MM.1S (cell line): Measurements from ENCODE around the gene RFTN1.

Experiments used
- DNase-seq: peaks from one replicate; pipeline ENCODE4 v3.0.0-alpha.2; 2015
- H2AFZ ChIP-seq: fragments of 300-600 bp; sonication (generic); 2 replicates; pipeline ENCODE4 v1.6.0; 2016; ENCODE audit warnings: antibody characterized with exemption, low read length
- H3F3A ChIP-seq: fragments of 300-600 bp; sonication (generic); 2 replicates; pipeline ENCODE4 v1.6.1; 2016; ENCODE audit warnings: mild to moderate bottlenecking, antibody characterized with exemption, low read length, moderate library complexity, mixed read lengths; ENCODE audit not compliant: insufficient read depth
- H3K27ac ChIP-seq: fragments of 300-600 bp; sonication (generic); 2 replicates; pipeline ENCODE4 v1.5.1; 2016; ENCODE audit warnings: mild to moderate bottlenecking, low read length
- H3K27me3 ChIP-seq: fragments of 300-600 bp; sonication (generic); replicated peaks from 2 replicates; pipeline ENCODE4 v1.6.0; 2016; ENCODE audit warnings: low read length; ENCODE audit not compliant: insufficient read depth
- H3K36me3 ChIP-seq: fragments of 300-600 bp; sonication (generic); replicated peaks from 2 replicates; pipeline ENCODE4 v1.6.1; 2016; ENCODE audit warnings: mild to moderate bottlenecking, low read length, mixed read lengths; ENCODE audit not compliant: insufficient read depth
- H3K4me1 ChIP-seq: fragments of 300-600 bp; sonication (generic); 2 replicates; pipeline ENCODE4 v1.6.1; 2016; ENCODE audit warnings: low read length, mixed read lengths
- H3K4me2 ChIP-seq: fragments of 300-600 bp; sonication (generic); 2 replicates; pipeline ENCODE4 v1.6.0; 2016; ENCODE audit warnings: low read depth, low read length
- H3K4me3 ChIP-seq: fragments of 300-600 bp; sonication (generic); 2 replicates; pipeline ENCODE4 v1.5.1; 2016; ENCODE audit warnings: low read length, mixed read lengths
- H3K79me2 ChIP-seq: fragments of 300-600 bp; sonication (generic); 2 replicates; pipeline ENCODE4 v1.6.1; 2016; ENCODE audit warnings: mixed run types, low read length, mixed read lengths
- H3K9ac ChIP-seq: fragments of 300-600 bp; sonication (generic); 2 replicates; pipeline ENCODE4 v1.6.1; 2016; ENCODE audit warnings: low read length, mixed read lengths
- H3K9me2 ChIP-seq: fragments of 300-600 bp; sonication (generic); replicated peaks from 2 replicates; pipeline ENCODE4 v1.6.1; 2016; ENCODE audit warnings: mild to moderate bottlenecking, low read length, mixed read lengths; ENCODE audit not compliant: insufficient read depth
- H3K9me3 ChIP-seq: fragments of 300-600 bp; sonication (generic); replicated peaks from 2 replicates; pipeline ENCODE4 v1.6.1; 2016; ENCODE audit warnings: mild to moderate bottlenecking, low read length, mixed read lengths; ENCODE audit not compliant: insufficient read depth
- H4K20me1 ChIP-seq: fragments of 300-600 bp; sonication (generic); 2 replicates; pipeline ENCODE4 v1.6.1; 2016; ENCODE audit warnings: mild to moderate bottlenecking, low read length, moderate library complexity, mixed read lengths; ENCODE audit not compliant: insufficient read depth
- CTCF ChIP-seq: fragments of 300-600 bp; sonication (generic); IDR thresholded peaks from 2 replicates; pipeline ENCODE4 v1.5.1; 2016; ENCODE audit warnings: antibody characterized with exemption, low read length, mixed read lengths
- EZH2 ChIP-seq: fragments of 300-600 bp; sonication (generic); optimal IDR thresholded peaks from 2 replicates; pipeline ENCODE3; 2017; ENCODE audit warnings: low read depth, mild to moderate bottlenecking, antibody characterized with exemption, low read length, mixed read lengths
- EZH2phosphoT487 ChIP-seq: fragments of 300-600 bp; sonication (generic); IDR thresholded peaks from 2 replicates; pipeline ENCODE4 v1.6.1; 2018; ENCODE audit warnings: antibody characterized with exemption, low read length

RFTN1 gene

DNA sequence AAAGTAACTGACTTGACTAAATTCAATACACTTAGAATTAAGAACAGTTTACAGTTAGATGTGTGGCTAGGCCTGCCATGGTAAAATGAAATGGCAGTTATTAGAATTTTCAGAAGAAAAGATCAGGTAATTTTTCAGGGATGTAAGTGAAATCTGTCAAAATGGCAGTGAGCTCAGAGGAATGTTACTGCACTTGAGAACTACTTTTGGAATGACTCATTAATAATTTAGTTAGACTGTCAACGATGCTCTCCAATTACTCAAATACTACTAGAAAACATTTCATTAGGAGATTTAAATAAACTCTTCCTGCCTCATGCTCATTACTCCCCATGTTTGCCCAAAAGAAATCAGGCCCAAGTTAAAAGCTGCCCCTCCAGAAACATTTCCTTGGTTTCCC, 84.4 kb downstream of the RFTN1 start:
- Histone ChIP-seq H4K20me1 (no peaks in the 10 kb centered on the region), H3K4me1 (no peaks in the 10 kb centered on the region), H3K27me3 (no peaks in the 10 kb centered on the region), H3K79me2 (no peaks in the 10 kb centered on the region), H3K9me2 (no peaks in the 10 kb centered on the region), H3K9me3 (no peaks in the 10 kb centered on the region), H3K27ac (no peak overlapping the region), H3K4me2 (no peak overlapping the region), H2AFZ (no peak overlapping the region), H3F3A (no peaks in the 10 kb centered on the region), H3K9ac (no peak overlapping the region), H3K4me3 (no peak overlapping the region), H3K36me3 (no peaks in the 10 kb centered on the region)
- TF ChIP-seq CTCF = no peak
- no peak for TF ChIP-seq EZH2
- no peak for TF ChIP-seq EZH2phosphoT487
- no peak for DNase-seq

- Histone ChIP-seq H3K9me2 (no peaks in the 10 kb centered on the region), H3K27me3 (no peaks in the 10 kb centered on the region), H2AFZ (no peak overlapping the region), H3K4me3 (no peak overlapping the region), H3K9me3 (no peaks in the 10 kb centered on the region), H4K20me1 (no peaks in the 10 kb centered on the region), H3K4me2 (no peak overlapping the region), H3F3A (no peaks in the 10 kb centered on the region), H3K4me1 (no peaks in the 10 kb centered on the region), H3K27ac (no peak overlapping the region), H3K36me3 (no peaks in the 10 kb centered on the region), H3K9ac (no peak overlapping the region), H3K79me2 (no peaks in the 10 kb centered on the region)
- TF ChIP-seq CTCF = no peak
- no peak for TF ChIP-seq EZH2phosphoT487
- TF ChIP-seq EZH2 = no peak
- no peak for DNase-seq
Observed at GRCh38 chr3:16428612-16429011, 84.9 kb downstream of the RFTN1 start.

GRCh38 chr3:16427103-16427965, 86.2 kb downstream of the RFTN1 start:
- no peak overlapping the region for H3K4me2 ChIP-seq
- H3K36me3 ChIP-seq = no peaks in the 10 kb centered on the region
- H3K79me2 ChIP-seq = no peaks in the 10 kb centered on the region
- H3K4me1 ChIP-seq = no peaks in the 10 kb centered on the region
- no peaks in the 10 kb centered on the region for H3K9me2 ChIP-seq
- H3F3A ChIP-seq = no peaks in the 10 kb centered on the region
- TF ChIP-seq EZH2phosphoT487 = no peak
- H4K20me1 ChIP-seq = no peaks in the 10 kb centered on the region
- no peak overlapping the region for H3K9ac ChIP-seq
- no peak overlapping the region for H3K4me3 ChIP-seq
- H2AFZ ChIP-seq = no peak overlapping the region
- H3K27ac ChIP-seq = no peak overlapping the region
- H3K27me3 ChIP-seq = no peaks in the 10 kb centered on the region
- H3K9me3 ChIP-seq = no peaks in the 10 kb centered on the region
- DNase-seq = no peak

GRCh38 chr3:16426665-16427064, 86.8 kb downstream of the RFTN1 start:
- H3K27ac ChIP-seq = no peak overlapping the region
- no peaks in the 10 kb centered on the region for H3F3A ChIP-seq
- no peaks in the 10 kb centered on the region for H3K79me2 ChIP-seq
- no peak for DNase-seq
- no peak overlapping the region for H2AFZ ChIP-seq
- H3K4me1 ChIP-seq = no peaks in the 10 kb centered on the region
- no peaks in the 10 kb centered on the region for H3K36me3 ChIP-seq
- H3K27me3 ChIP-seq = no peaks in the 10 kb centered on the region
- H3K9ac ChIP-seq = no peak overlapping the region
- H3K9me3 ChIP-seq = no peaks in the 10 kb centered on the region
- no peaks in the 10 kb centered on the region for H4K20me1 ChIP-seq
- no peaks in the 10 kb centered on the region for H3K9me2 ChIP-seq
- H3K4me2 ChIP-seq = no peak overlapping the region
- TF ChIP-seq EZH2 (no peak), CTCF (no peak), EZH2phosphoT487 (no peak)
- H3K4me3 ChIP-seq = no peak overlapping the region
